ENCODE results near the gene NWD2. TPM values are rescaled to one million over a fixed set of nuclear protein-coding genes. Genes with fewer than 3 reads are reported as not detected.

NWD2 gene
- total RNA-seq, 1 experiment from 2014 or later, result under 0.01 TPM

- H3K79me2 ChIP-seq (ENCODE audit: low read length), result peaks cover 12% of the 10 kb centered on the region
- no peak for ATAC-seq
Observed at GRCh38 chr4:37450309-37450708, 205.8 kb downstream of the NWD2 start.

GRCh38 chr4:37450911-37451310 is 206.4 kb downstream of the NWD2 start:
- CTCF ChIA-PET, result no interaction called here
- intact Hi-C loops (cut with micrococcal nuclease), result no loop called here
- DNase-seq (no peak), ATAC-seq (no peak)
- Histone ChIP-seq H2AFZ (ENCODE audit: low read length) (no peak overlapping the region), H3K36me3 (ENCODE audit: low read depth, low read length) (no peaks in the 10 kb centered on the region), H3K9me2 (replicated peaks; ENCODE audit: low read length) (no peaks in the 10 kb centered on the region), H3K4me2 (ENCODE audit: low read length) (no peak overlapping the region), H3K9ac (ENCODE audit: low read length) (no peak overlapping the region), H3K27ac (ENCODE audit: low read length) (no peak overlapping the region), H3K4me3 (ENCODE audit: low read length) (no peak overlapping the region), H3K27me3 (ENCODE audit: low read length) (0 out of 2 replicates have a peak, but pooled peaks cover 3% of the 10 kb centered on the region), H3K4me1 (ENCODE audit: insufficient read depth, low read length) (peaks cover 24% of the 10 kb centered on the region), H3F3A (ENCODE audit: low read length, unreplicated experiment) (no peaks in the 10 kb centered on the region), H3K9me3 (ENCODE audit: low read length) (no peaks in the 10 kb centered on the region), H3K79me2 (ENCODE audit: low read length) (peaks cover 18% of the 10 kb centered on the region), H4K20me1 (ENCODE audit: low read length) (no peaks in the 10 kb centered on the region)
- TF ChIP-seq CTCF (conservative IDR thresholded peaks at IDR 0.05; ENCODE audit: low read depth, low read length) (no peak), EZH2 (IDR thresholded peaks at IDR 0.05; ENCODE audit: low read length, unreplicated experiment) (no peak), EZH2phosphoT487 (IDR thresholded peaks at IDR 0.05; ENCODE audit: borderline replicate concordance, low read length) (no peak)
- BruUV-seq (replicated peaks), result no TSS peak
- POLR2A ChIA-PET (ENCODE audit: unreplicated experiment), result no interaction called here

More at GRCh38 chr4:37450309-37450708, 205.8 kb downstream of the NWD2 start:
- BruUV-seq (replicated peaks), result no TSS peak
- H3K4me3 ChIP-seq (ENCODE audit: low read length), result no peak overlapping the region
- POLR2A ChIA-PET (ENCODE audit: unreplicated experiment), result no interaction called here
- no peaks in the 10 kb centered on the region for H3F3A ChIP-seq (ENCODE audit: low read length, unreplicated experiment)
- peaks cover 24% of the 10 kb centered on the region for H3K4me1 ChIP-seq (ENCODE audit: insufficient read depth, low read length)
- TF ChIP-seq EZH2phosphoT487 (IDR thresholded peaks at IDR 0.05; ENCODE audit: borderline replicate concordance, low read length) (no peak), EZH2 (IDR thresholded peaks at IDR 0.05; ENCODE audit: low read length, unreplicated experiment) (no peak), CTCF (conservative IDR thresholded peaks at IDR 0.05; ENCODE audit: low read depth, low read length) (no peak)
- H3K9me2 ChIP-seq (replicated peaks; ENCODE audit: low read length), result no peaks in the 10 kb centered on the region
- no peaks in the 10 kb centered on the region for H3K36me3 ChIP-seq (ENCODE audit: low read depth, low read length)
- DNase-seq, result no peak
- H4K20me1 ChIP-seq (ENCODE audit: low read length), result no peaks in the 10 kb centered on the region
- no peak overlapping the region for H2AFZ ChIP-seq (ENCODE audit: low read length)
- H3K9me3 ChIP-seq (ENCODE audit: low read length), result no peaks in the 10 kb centered on the region
- CTCF ChIA-PET, result no interaction called here
- 0 out of 2 replicates have a peak, but pooled peaks cover 3% of the 10 kb centered on the region for H3K27me3 ChIP-seq (ENCODE audit: low read length)
- H3K9ac ChIP-seq (ENCODE audit: low read length), result no peak overlapping the region
- no peak overlapping the region for H3K4me2 ChIP-seq (ENCODE audit: low read length)
- intact Hi-C loops (cut with micrococcal nuclease), result no loop called here
- no peak overlapping the region for H3K27ac ChIP-seq (ENCODE audit: low read length)

GRCh38 chr4:37451656-37452055 is 207.1 kb downstream of the NWD2 start:
- Histone ChIP-seq H3K36me3 (ENCODE audit: low read depth, low read length) (no peaks in the 10 kb centered on the region), H3K9me3 (ENCODE audit: low read length) (no peaks in the 10 kb centered on the region), H3K4me2 (ENCODE audit: low read length) (no peak overlapping the region), H3K4me1 (ENCODE audit: insufficient read depth, low read length) (peaks cover 26% of the 10 kb centered on the region; the same call in 1 of the 2 replicates), H3K79me2 (ENCODE audit: low read length) (peaks cover 25% of the 10 kb centered on the region), H4K20me1 (ENCODE audit: low read length) (no peaks in the 10 kb centered on the region), H3K4me3 (ENCODE audit: low read length) (no peak overlapping the region), H2AFZ (ENCODE audit: low read length) (no peak overlapping the region), H3K27me3 (ENCODE audit: low read length) (0 out of 2 replicates have a peak, but pooled peaks cover 3% of the 10 kb centered on the region), H3K9me2 (replicated peaks; ENCODE audit: low read length) (no peaks in the 10 kb centered on the region), H3K9ac (ENCODE audit: low read length) (no peak overlapping the region), H3K27ac (ENCODE audit: low read length) (no peak overlapping the region), H3F3A (ENCODE audit: low read length, unreplicated experiment) (no peaks in the 10 kb centered on the region)
- ChIA-PET POLR2A (ENCODE audit: unreplicated experiment) (no interaction called here), CTCF (no interaction called here)
- intact Hi-C loops (cut with micrococcal nuclease), result no loop called here
- no peak for ATAC-seq
- no TSS peak for BruUV-seq (replicated peaks)
- TF ChIP-seq EZH2 (IDR thresholded peaks at IDR 0.05; ENCODE audit: low read length, unreplicated experiment) (no peak), CTCF (conservative IDR thresholded peaks at IDR 0.05; ENCODE audit: low read depth, low read length) (no peak), EZH2phosphoT487 (IDR thresholded peaks at IDR 0.05; ENCODE audit: borderline replicate concordance, low read length) (no peak)
- no peak for DNase-seq
